Liver (tissue), 9 donors: ENCODE data around the gene NFIX. TPM values are rescaled to one million over a fixed set of nuclear protein-coding genes. Genes with fewer than 3 reads are reported as not detected.

Experiments
- DNase-seq: peaks from one replicate; pipeline ENCODE4 v3.0.0-alpha.2; 2017; ENCODE audit warnings: low spot score
- H3K27ac ChIP-seq, 2 donors: one replicate each; pipeline ENCODE4 v1.7.0; 2013; ENCODE audit warnings: inconsistent platforms in 2 of 2, low read length in 2 of 2, control low read depth in 1 of 2, low read depth in 1 of 2, mild to moderate bottlenecking in 1 of 2
- H3K27me3 ChIP-seq, 4 donors: one replicate each; pipeline versions ENCODE4 v1.6.1 to v1.7.0; 2013; ENCODE audit warnings: low read length in 3 of 4, inconsistent platforms in 1 of 4, mild to moderate bottlenecking in 1 of 4, moderate library complexity in 1 of 4; ENCODE audit not compliant: control insufficient read depth in 4 of 4, insufficient read depth in 4 of 4
- H3K36me3 ChIP-seq, 4 donors: one replicate each; pipeline versions ENCODE4 v1.6.1 to v1.7.0; 2013; ENCODE audit warnings: low read length in 3 of 4, mild to moderate bottlenecking in 3 of 4, low read depth in 1 of 4, moderate library complexity in 1 of 4; ENCODE audit not compliant: control insufficient read depth in 4 of 4, insufficient read depth in 3 of 4
- H3K4me1 ChIP-seq, 4 donors: one replicate each; pipeline versions ENCODE4 v1.6.1 to v1.7.0; 2013; ENCODE audit warnings: low read length in 3 of 4, mild to moderate bottlenecking in 3 of 4, moderate library complexity in 1 of 4; ENCODE audit not compliant: control insufficient read depth in 4 of 4, insufficient read depth in 4 of 4
- H3K4me3 ChIP-seq, 3 donors: one replicate each; pipeline versions ENCODE4 v1.6.1 to v1.7.0; 2013; ENCODE audit warnings: low read length in 3 of 3, control low read depth in 1 of 3, low read depth in 1 of 3, mild to moderate bottlenecking in 1 of 3
- H3K9ac ChIP-seq, 2 donors: one replicate each; pipeline ENCODE4 v1.7.0; 2013; ENCODE audit warnings: low read length in 2 of 2, mild to moderate bottlenecking in 2 of 2, moderate library complexity in 2 of 2, control low read depth in 1 of 2, low read depth in 1 of 2
- H3K9me3 ChIP-seq, 4 donors: one replicate each; pipeline versions ENCODE4 v1.6.1 to v1.7.0; 2013; ENCODE audit warnings: low read length in 3 of 4; ENCODE audit not compliant: control insufficient read depth in 4 of 4
- EGR1 ChIP-seq, 2 donors: IDR thresholded peaks; 2 replicates each; pipeline ENCODE4 v1.6.1; 2016 to 2018; ENCODE audit warnings: antibody characterized with exemption in 2 of 2, low read depth in 2 of 2
- JUND ChIP-seq, 2 donors: IDR thresholded peaks; 2 replicates each; pipeline ENCODE4 v1.6.1; 2016; ENCODE audit warnings: antibody characterized with exemption in 2 of 2
- TAF1 ChIP-seq: conservative IDR thresholded peaks from 2 replicates; pipeline ENCODE4 v1.6.1; 2016; ENCODE audit warnings: antibody characterized with exemption, mild to moderate bottlenecking
- YY1 ChIP-seq: IDR thresholded peaks from 2 replicates; pipeline ENCODE4 v1.6.1; 2016; ENCODE audit warnings: antibody characterized with exemption, mild to moderate bottlenecking
- WGBS: extraction: QIAGEN DNeasy Blood & Tissue Kit; methylation state at CpG from one replicate; pipeline ENCODE4 v1.1.7; 2013; 5-methylcytosine and 5-hydroxymethylcytosine counted together
- polyA plus RNA-seq, 2 donors: library from polyadenylated mRNA; stranded (reverse) in 1 of 2; unstranded in 1 of 2; fragments of 200-250 nt in 1 of 2; fragments of >200 nt in 1 of 2; fragmentation: Nextera tagmentation in 1 of 2; extraction: Ambion mirVana in 1 of 2; gene quantifications; one replicate each; pipeline versions ENCODE4 v1.2.1 to v1.2.3, GENCODE V29; 2013 to 2015
- total RNA-seq, 2 donors: library from RNA; depleted of rRNA; stranded (reverse); fragments of >200 nt; gene quantifications; one replicate each; pipeline ENCODE4 v1.2.3, GENCODE V29; 2014
- TF ChIP-seq, protein P1 (sequence below): IDR thresholded peaks from 2 replicates; pipeline ENCODE4 v1.6.1; 2016; ENCODE audit warnings: antibody characterized with exemption
- TF ChIP-seq, protein P2 (sequence below): IDR thresholded peaks from 2 replicates; pipeline ENCODE4 v1.6.1; 2016; ENCODE audit warnings: antibody characterized with exemption, mild to moderate bottlenecking
- TF ChIP-seq, protein P3 (sequence below): IDR thresholded peaks from 2 replicates; pipeline ENCODE4 v1.6.1; 2016; ENCODE audit warnings: antibody characterized with exemption
- TF ChIP-seq, protein P4 (sequence below): fragments of 150-350 bp; IDR thresholded peaks from 2 replicates; pipeline ENCODE4 v1.5.1; 2017; ENCODE audit warnings: improper control_type of control experiment, low read depth, low read length; ENCODE audit not compliant: missing input control
- donor health status: healthy.
- donor health status: healthy.
- donor health status: healthy.
- donor health status: healthy.
- donor health status: healthy.

NFIX gene
- total and polyA plus RNA-seq, 4 donors = 3.3 to 18.4 (median 12.6) TPM

DNA sequence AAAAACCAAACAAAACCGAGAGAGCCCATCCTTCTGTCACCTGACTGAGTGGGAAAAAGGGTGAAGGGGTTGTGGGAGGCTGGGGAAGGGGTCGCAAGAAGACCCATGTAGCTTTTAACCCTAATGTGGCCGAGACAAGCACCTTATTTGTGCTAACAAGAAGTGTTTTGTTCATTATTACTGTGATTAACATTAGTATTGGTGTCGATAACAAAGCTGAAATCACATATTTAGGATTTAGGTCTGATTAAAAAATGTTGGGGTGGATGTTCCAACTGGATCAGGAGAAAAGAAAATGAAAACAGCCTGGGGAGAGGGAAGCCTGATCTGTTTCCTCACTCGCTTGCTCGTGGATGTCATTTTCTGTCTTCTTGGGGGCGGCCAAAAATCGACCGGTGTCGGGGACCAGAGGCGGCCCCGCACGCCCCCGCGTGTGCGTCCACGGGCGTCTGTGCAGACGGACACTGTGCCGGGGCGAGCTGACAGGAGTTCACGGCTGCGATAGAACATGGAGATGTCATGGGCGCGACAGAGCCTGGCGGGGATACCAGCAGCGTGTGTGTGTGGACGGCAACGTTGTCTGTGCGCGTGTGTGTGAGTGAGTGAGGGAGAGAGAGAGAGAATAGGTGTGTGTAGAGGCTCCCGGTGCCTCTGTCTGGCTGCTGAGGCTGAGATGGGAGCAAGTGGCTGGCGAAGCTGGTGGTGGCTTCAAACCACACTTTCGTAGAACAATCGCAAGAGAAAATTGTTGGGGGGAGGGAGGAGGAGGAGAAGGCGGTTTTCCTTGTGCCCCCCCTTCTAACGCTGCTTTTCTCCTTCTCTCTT lies 29.1 kb downstream of the NFIX start:
- 6% methylated on average over 37 of the region's 37 CpGs for WGBS
- H3K27ac ChIP-seq = peak overlapping the region; percentile 48 to 50
- no peak for DNase-seq
- no peaks in the 10 kb centered on the region for H3K27me3 ChIP-seq
- H3K4me1 ChIP-seq = peaks cover 8 to 64% (median 47%) of the 10 kb centered on the region in 4 donors
- peak overlapping the region in 1 of 2 donors; percentile 37 for H3K9ac ChIP-seq
- H3K36me3 ChIP-seq = no peaks in the 10 kb centered on the region
- TF ChIP-seq, protein P1, sequence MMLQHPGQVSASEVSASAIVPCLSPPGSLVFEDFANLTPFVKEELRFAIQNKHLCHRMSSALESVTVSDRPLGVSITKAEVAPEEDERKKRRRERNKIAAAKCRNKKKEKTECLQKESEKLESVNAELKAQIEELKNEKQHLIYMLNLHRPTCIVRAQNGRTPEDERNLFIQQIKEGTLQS = no peak
- TF ChIP-seq, protein P2, sequence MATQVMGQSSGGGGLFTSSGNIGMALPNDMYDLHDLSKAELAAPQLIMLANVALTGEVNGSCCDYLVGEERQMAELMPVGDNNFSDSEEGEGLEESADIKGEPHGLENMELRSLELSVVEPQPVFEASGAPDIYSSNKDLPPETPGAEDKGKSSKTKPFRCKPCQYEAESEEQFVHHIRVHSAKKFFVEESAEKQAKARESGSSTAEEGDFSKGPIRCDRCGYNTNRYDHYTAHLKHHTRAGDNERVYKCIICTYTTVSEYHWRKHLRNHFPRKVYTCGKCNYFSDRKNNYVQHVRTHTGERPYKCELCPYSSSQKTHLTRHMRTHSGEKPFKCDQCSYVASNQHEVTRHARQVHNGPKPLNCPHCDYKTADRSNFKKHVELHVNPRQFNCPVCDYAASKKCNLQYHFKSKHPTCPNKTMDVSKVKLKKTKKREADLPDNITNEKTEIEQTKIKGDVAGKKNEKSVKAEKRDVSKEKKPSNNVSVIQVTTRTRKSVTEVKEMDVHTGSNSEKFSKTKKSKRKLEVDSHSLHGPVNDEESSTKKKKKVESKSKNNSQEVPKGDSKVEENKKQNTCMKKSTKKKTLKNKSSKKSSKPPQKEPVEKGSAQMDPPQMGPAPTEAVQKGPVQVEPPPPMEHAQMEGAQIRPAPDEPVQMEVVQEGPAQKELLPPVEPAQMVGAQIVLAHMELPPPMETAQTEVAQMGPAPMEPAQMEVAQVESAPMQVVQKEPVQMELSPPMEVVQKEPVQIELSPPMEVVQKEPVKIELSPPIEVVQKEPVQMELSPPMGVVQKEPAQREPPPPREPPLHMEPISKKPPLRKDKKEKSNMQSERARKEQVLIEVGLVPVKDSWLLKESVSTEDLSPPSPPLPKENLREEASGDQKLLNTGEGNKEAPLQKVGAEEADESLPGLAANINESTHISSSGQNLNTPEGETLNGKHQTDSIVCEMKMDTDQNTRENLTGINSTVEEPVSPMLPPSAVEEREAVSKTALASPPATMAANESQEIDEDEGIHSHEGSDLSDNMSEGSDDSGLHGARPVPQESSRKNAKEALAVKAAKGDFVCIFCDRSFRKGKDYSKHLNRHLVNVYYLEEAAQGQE = no peak
- TF ChIP-seq, protein P3, sequence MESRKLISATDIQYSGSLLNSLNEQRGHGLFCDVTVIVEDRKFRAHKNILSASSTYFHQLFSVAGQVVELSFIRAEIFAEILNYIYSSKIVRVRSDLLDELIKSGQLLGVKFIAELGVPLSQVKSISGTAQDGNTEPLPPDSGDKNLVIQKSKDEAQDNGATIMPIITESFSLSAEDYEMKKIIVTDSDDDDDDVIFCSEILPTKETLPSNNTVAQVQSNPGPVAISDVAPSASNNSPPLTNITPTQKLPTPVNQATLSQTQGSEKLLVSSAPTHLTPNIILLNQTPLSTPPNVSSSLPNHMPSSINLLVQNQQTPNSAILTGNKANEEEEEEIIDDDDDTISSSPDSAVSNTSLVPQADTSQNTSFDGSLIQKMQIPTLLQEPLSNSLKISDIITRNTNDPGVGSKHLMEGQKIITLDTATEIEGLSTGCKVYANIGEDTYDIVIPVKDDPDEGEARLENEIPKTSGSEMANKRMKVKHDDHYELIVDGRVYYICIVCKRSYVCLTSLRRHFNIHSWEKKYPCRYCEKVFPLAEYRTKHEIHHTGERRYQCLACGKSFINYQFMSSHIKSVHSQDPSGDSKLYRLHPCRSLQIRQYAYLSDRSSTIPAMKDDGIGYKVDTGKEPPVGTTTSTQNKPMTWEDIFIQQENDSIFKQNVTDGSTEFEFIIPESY = no peak
- TF ChIP-seq YY1 = no peak
- TF ChIP-seq EGR1 (IDR thresholded peaks at IDR 0.05; ENCODE audit: low read depth in 2 of 2) = peak in 1 of 2 donors; percentile 45
- TF ChIP-seq, protein P4, sequence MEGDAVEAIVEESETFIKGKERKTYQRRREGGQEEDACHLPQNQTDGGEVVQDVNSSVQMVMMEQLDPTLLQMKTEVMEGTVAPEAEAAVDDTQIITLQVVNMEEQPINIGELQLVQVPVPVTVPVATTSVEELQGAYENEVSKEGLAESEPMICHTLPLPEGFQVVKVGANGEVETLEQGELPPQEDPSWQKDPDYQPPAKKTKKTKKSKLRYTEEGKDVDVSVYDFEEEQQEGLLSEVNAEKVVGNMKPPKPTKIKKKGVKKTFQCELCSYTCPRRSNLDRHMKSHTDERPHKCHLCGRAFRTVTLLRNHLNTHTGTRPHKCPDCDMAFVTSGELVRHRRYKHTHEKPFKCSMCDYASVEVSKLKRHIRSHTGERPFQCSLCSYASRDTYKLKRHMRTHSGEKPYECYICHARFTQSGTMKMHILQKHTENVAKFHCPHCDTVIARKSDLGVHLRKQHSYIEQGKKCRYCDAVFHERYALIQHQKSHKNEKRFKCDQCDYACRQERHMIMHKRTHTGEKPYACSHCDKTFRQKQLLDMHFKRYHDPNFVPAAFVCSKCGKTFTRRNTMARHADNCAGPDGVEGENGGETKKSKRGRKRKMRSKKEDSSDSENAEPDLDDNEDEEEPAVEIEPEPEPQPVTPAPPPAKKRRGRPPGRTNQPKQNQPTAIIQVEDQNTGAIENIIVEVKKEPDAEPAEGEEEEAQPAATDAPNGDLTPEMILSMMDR = no peak
- no peaks in the 10 kb centered on the region for H3K9me3 ChIP-seq
- H3K4me3 ChIP-seq = peak overlapping the region; percentile 32 to 50 (median 44)

DNA sequence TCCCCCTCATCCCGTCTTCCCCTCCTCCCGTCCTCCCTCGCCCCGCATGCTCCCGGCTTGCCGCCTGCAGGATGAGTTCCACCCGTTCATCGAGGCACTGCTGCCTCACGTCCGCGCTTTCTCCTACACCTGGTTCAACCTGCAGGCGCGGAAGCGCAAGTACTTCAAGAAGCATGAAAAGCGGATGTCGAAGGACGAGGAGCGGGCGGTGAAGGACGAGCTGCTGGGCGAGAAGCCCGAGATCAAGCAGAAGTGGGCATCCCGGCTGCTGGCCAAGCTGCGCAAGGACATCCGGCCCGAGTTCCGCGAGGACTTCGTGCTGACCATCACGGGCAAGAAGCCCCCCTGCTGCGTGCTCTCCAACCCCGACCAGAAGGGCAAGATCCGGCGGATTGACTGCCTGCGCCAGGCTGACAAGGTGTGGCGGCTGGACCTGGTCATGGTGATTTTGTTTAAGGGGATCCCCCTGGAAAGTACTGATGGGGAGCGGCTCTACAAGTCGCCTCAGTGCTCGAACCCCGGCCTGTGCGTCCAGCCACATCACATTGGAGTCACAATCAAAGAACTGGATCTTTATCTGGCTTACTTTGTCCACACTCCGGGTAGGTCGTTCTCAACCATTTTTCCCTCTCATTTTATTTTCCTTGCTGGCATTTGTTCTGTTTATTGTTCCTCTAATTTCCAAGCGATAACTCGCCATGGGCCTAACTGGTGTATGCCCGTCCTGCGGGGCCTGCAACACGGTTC lies 29.8 kb downstream of the NFIX start:
- peaks cover 8 to 64% (median 47%) of the 10 kb centered on the region in 4 donors for H3K4me1 ChIP-seq
- no peaks in the 10 kb centered on the region for H3K36me3 ChIP-seq
- H3K9me3 ChIP-seq = no peaks in the 10 kb centered on the region
- TF ChIP-seq JUND (IDR thresholded peaks at IDR 0.05) (no peak), TAF1 (no peak)
- H3K27ac ChIP-seq = no peak overlapping the region
- no peak for DNase-seq
- H3K27me3 ChIP-seq = no peaks in the 10 kb centered on the region
- no peak overlapping the region for H3K9ac ChIP-seq
- 56% methylated on average over 48 of the region's 48 CpGs for WGBS
- peak overlapping the region in 1 of 3 donors; percentile 26 for H3K4me3 ChIP-seq
